Panc1 (cell line): ENCODE measurements around the gene RNU7-1. TPM values are rescaled to one million over a fixed set of nuclear protein-coding genes. Genes with fewer than 3 reads are reported as not detected.

ENCODE experiments used
- ATAC-seq: fragments of 200-7000 bp; cut with Tn5 transposase; 2 replicates; pipeline ENCODE4 v1.9.1; 2020; ENCODE audit warnings: mild to moderate bottlenecking, moderate library complexity
- BruUV-seq: library from RNA; stranded (reverse); fragments of 400-500 nt; replicated peaks from 2 replicates; lab custom pipeline; 2021; lab: Mats Ljungman, UMichigan
- CTCF ChIA-PET: fragments of 300-600 bp; sonication (Branson Sonifier 250); formaldehyde crosslinking; loops from one replicate; lab custom pipeline; 2022; ENCODE audit warnings: antibody characterized with exemption; lab: Charles Lee
- POLR2A ChIA-PET: fragments of 300-600 bp; sonication (Branson Sonifier 250); formaldehyde crosslinking; loops from one replicate; lab custom pipeline; 2022; ENCODE audit warnings: antibody characterized with exemption; lab: Charles Lee
- DNase-seq: peaks from one replicate; pipeline ENCODE4 v3.0.0-alpha.2; 2010; ENCODE audit warnings: low read depth, low spot score
- H3K27ac ChIP-seq: 2 replicates; pipeline ENCODE4 v1.5.1; 2011; ENCODE audit warnings: mild to moderate bottlenecking, low read length, inconsistent platforms
- H3K27me3 ChIP-seq: fragments of 200-500 bp; sonication (Bioruptor generic); 2 replicates; pipeline ENCODE4 v1.6.0; 2014; ENCODE audit warnings: low read length, inconsistent platforms; ENCODE audit not compliant: control insufficient read depth, insufficient read depth
- H3K36me3 ChIP-seq: fragments of 200-500 bp; sonication (Bioruptor generic); 2 replicates; pipeline ENCODE4 v1.5.1; 2014; ENCODE audit warnings: inconsistent platforms, mild to moderate bottlenecking, low read length, moderate library complexity; ENCODE audit not compliant: control insufficient read depth, insufficient read depth
- H3K4me1 ChIP-seq: 2 replicates; pipeline ENCODE4 v1.5.1; 2011; ENCODE audit warnings: inconsistent platforms, mild to moderate bottlenecking, low read length, moderate library complexity; ENCODE audit not compliant: control insufficient read depth, insufficient read depth
- H3K4me3 ChIP-seq, 2 experiments: 2 replicates each; pipeline ENCODE4 v1.5.1; 2011 to 2012; ENCODE audit warnings: low read depth in 2 of 2, low read length in 2 of 2, mild to moderate bottlenecking in 2 of 2, inconsistent platforms in 1 of 2, moderate library complexity in 1 of 2
- H3K9me3 ChIP-seq: fragments of 200-500 bp; sonication (Bioruptor generic); 2 replicates; pipeline ENCODE4 v1.5.1; 2014; ENCODE audit warnings: low read depth, mild to moderate bottlenecking, inconsistent platforms, low read length, moderate library complexity; ENCODE audit not compliant: control insufficient read depth, insufficient read depth
- POLR2AphosphoS5 ChIP-seq: IDR thresholded peaks from 2 replicates; pipeline ENCODE4 v1.6.1; 2012; ENCODE audit warnings: mild to moderate bottlenecking, low read depth, low read length, moderate library complexity
- SIN3A ChIP-seq: IDR thresholded peaks from 2 replicates; pipeline ENCODE4 v1.6.1; 2012; ENCODE audit warnings: low read depth, mild to moderate bottlenecking, low read length, moderate library complexity, borderline replicate concordance; ENCODE audit not compliant: insufficient read depth
- TCF7L2 ChIP-seq: IDR thresholded peaks from 2 replicates; pipeline ENCODE4 v1.6.1; 2011; ENCODE audit warnings: mild to moderate bottlenecking, low read depth, low read length, inconsistent platforms
- in situ Hi-C: cut with HindIII; loops from 2 replicates; pipeline ENCODE4 v1.10.0; 2016; ENCODE audit warnings: low sequenced_read_pairs, low pct_unique_long_range_greater_than_20kb
- intact Hi-C: fragments of 100-400 bp; cut with micrococcal nuclease; formaldehyde crosslinking; loops from one replicate; pipeline ENCODE4 v1.10.0; 2022; ENCODE audit not compliant: unreplicated experiment
- total RNA-seq: library from RNA; stranded (reverse); gene quantifications from one replicate; pipeline ENCODE4 v1.2.1, GENCODE V29; 2021; ENCODE audit not compliant: unreplicated experiment
- TF ChIP-seq, protein P1 (sequence below), 2 experiments: IDR thresholded peaks; 2 replicates each; pipeline ENCODE4 v1.6.1; 2011 to 2012; ENCODE audit warnings: low read depth in 2 of 2, control low read depth in 1 of 2, low read length in 1 of 2, mild to moderate bottlenecking in 1 of 2, moderate library complexity in 1 of 2; ENCODE audit not compliant: insufficient read depth in 1 of 2
- TF ChIP-seq, protein P2 (sequence below): fragments of 450-650 bp; IDR thresholded peaks from 2 replicates; pipeline ENCODE4 v1.5.1; 2017; ENCODE audit warnings: mild to moderate bottlenecking

RNU7-1 gene
- total RNA-seq, 1 experiment from 2014 or later = not detected

DNA sequence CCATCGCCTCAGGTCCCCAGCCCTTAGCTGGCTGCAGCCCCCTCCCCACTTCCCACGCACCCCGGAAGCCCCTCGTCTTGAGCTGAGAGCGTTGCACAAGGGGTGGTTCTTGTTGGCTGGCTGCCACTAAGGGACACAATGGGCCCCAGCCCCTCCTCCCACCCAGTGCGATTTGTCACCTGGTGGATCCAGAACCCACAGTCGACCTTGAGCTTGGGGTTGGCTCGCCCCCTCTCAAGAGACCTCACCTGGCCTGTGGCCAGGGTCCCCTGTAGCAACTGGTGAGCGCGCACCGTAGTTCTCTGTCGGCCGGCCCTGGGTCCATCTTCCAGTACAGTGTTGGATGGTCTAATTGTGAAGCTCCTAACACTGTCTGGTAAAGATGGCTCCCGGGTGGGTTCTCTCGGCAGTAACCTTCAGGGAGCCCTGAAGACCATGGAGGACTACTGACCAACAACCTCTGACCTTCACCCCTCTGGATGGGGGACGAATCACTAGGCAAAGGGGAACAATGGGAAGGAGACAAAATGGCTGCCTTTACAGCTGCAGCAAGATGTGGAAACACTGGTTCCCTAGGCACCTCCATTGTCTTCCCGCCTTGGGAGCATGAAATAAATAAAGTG, 20.3 kb downstream of the RNU7-1 start:
- TF ChIP-seq, protein P1, sequence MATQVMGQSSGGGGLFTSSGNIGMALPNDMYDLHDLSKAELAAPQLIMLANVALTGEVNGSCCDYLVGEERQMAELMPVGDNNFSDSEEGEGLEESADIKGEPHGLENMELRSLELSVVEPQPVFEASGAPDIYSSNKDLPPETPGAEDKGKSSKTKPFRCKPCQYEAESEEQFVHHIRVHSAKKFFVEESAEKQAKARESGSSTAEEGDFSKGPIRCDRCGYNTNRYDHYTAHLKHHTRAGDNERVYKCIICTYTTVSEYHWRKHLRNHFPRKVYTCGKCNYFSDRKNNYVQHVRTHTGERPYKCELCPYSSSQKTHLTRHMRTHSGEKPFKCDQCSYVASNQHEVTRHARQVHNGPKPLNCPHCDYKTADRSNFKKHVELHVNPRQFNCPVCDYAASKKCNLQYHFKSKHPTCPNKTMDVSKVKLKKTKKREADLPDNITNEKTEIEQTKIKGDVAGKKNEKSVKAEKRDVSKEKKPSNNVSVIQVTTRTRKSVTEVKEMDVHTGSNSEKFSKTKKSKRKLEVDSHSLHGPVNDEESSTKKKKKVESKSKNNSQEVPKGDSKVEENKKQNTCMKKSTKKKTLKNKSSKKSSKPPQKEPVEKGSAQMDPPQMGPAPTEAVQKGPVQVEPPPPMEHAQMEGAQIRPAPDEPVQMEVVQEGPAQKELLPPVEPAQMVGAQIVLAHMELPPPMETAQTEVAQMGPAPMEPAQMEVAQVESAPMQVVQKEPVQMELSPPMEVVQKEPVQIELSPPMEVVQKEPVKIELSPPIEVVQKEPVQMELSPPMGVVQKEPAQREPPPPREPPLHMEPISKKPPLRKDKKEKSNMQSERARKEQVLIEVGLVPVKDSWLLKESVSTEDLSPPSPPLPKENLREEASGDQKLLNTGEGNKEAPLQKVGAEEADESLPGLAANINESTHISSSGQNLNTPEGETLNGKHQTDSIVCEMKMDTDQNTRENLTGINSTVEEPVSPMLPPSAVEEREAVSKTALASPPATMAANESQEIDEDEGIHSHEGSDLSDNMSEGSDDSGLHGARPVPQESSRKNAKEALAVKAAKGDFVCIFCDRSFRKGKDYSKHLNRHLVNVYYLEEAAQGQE (IDR thresholded peaks at IDR 0.05; ENCODE audit: insufficient read depth in 1 of 2, low read depth in 2 of 2, low read length in 1 of 2) = no peak
- TF ChIP-seq TCF7L2 (no peak), SIN3A (no peak), POLR2AphosphoS5 (no peak)
- TF ChIP-seq, protein P2, sequence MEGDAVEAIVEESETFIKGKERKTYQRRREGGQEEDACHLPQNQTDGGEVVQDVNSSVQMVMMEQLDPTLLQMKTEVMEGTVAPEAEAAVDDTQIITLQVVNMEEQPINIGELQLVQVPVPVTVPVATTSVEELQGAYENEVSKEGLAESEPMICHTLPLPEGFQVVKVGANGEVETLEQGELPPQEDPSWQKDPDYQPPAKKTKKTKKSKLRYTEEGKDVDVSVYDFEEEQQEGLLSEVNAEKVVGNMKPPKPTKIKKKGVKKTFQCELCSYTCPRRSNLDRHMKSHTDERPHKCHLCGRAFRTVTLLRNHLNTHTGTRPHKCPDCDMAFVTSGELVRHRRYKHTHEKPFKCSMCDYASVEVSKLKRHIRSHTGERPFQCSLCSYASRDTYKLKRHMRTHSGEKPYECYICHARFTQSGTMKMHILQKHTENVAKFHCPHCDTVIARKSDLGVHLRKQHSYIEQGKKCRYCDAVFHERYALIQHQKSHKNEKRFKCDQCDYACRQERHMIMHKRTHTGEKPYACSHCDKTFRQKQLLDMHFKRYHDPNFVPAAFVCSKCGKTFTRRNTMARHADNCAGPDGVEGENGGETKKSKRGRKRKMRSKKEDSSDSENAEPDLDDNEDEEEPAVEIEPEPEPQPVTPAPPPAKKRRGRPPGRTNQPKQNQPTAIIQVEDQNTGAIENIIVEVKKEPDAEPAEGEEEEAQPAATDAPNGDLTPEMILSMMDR = no peak
- no peak for ATAC-seq
- in situ Hi-C loops (no loop called here), intact Hi-C loops (no loop called here)
- no TSS peak for BruUV-seq
- Histone ChIP-seq H3K4me1 (peaks cover 23% of the 10 kb centered on the region), H3K27ac (peak overlapping the region; percentile 57; the same call in 1 of the 2 replicates), H3K27me3 (no peaks in the 10 kb centered on the region), H3K36me3 (peaks cover 11% of the 10 kb centered on the region), H3K4me3 (no peak overlapping the region), H3K9me3 (no peaks in the 10 kb centered on the region)
- no peak for DNase-seq
- POLR2A ChIA-PET = interaction anchor here (1.4 kb wide), 1 partner anchor 20 kb away, joined by 8 read pairs; the partner anchor contains the start of genes C12orf57 and RNU7-1
- CTCF ChIA-PET = interaction anchor here (1.3 kb wide), 1 partner anchor 15 kb away, joined by 3 read pairs; no protein-coding TSS in a partner anchor

DNA sequence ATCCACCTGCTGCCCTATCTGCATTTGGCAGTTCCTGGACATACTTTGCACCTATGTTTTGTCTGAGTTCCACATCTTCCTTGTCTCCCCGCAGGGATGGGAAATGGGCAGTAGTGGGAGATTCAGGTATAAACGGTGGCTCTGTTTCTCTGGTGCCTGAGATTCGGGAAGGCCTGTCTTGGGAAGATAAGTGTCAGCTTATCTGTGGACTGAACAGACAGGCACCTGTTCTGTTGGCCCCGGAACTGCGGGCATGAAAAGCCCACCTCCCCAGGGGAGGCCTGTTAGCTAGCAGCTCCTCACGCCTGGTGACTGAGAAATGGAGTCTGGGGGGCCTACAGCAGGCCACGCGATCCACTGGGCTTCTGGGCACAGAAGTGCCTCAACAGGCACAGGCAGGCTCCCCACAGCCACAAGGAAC, 21.0 kb downstream of the RNU7-1 start:
- Histone ChIP-seq H3K36me3 (peaks cover 13% of the 10 kb centered on the region), H3K9me3 (no peaks in the 10 kb centered on the region), H3K27ac (peak overlapping the region; percentile 57), H3K4me1 (peaks cover 26% of the 10 kb centered on the region), H3K27me3 (no peaks in the 10 kb centered on the region), H3K4me3 (no peak overlapping the region)
- TF ChIP-seq SIN3A = no peak
- no peak for TF ChIP-seq TCF7L2
- TF ChIP-seq, protein P1 (IDR thresholded peaks at IDR 0.05; ENCODE audit: insufficient read depth in 1 of 2, low read depth in 2 of 2, low read length in 1 of 2) = no peak
- TF ChIP-seq, protein P2 = no peak
- no peak for TF ChIP-seq POLR2AphosphoS5
- no TSS peak for BruUV-seq
- in situ Hi-C loops = no loop called here
- POLR2A ChIA-PET = interaction anchor here (1.4 kb wide), 1 partner anchor 21 kb away, joined by 8 read pairs; the partner anchor contains the start of genes C12orf57 and RNU7-1
- DNase-seq (no peak), ATAC-seq (no peak)
- intact Hi-C loops = no loop called here
- CTCF ChIA-PET = interaction anchor here (1.3 kb wide), 1 partner anchor 15 kb away, joined by 3 read pairs; no protein-coding TSS in a partner anchor
